GM12801 (cell line): ENCODE data around the gene ZBTB4.

Experiments
- TF ChIP-seq, protein P1 (sequence below): IDR thresholded peaks from one replicate; pipeline ENCODE4 v1.5.1; 2011; ENCODE audit warnings: control low read depth; ENCODE audit not compliant: insufficient read length; ENCODE audit errors: extremely low read depth

The ZBTB4 gene

GRCh38 chr17:7480089-7480384 lies 606 bp upstream of the ZBTB4 start:
- TF ChIP-seq, protein P1, sequence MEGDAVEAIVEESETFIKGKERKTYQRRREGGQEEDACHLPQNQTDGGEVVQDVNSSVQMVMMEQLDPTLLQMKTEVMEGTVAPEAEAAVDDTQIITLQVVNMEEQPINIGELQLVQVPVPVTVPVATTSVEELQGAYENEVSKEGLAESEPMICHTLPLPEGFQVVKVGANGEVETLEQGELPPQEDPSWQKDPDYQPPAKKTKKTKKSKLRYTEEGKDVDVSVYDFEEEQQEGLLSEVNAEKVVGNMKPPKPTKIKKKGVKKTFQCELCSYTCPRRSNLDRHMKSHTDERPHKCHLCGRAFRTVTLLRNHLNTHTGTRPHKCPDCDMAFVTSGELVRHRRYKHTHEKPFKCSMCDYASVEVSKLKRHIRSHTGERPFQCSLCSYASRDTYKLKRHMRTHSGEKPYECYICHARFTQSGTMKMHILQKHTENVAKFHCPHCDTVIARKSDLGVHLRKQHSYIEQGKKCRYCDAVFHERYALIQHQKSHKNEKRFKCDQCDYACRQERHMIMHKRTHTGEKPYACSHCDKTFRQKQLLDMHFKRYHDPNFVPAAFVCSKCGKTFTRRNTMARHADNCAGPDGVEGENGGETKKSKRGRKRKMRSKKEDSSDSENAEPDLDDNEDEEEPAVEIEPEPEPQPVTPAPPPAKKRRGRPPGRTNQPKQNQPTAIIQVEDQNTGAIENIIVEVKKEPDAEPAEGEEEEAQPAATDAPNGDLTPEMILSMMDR = no peak

DNA sequence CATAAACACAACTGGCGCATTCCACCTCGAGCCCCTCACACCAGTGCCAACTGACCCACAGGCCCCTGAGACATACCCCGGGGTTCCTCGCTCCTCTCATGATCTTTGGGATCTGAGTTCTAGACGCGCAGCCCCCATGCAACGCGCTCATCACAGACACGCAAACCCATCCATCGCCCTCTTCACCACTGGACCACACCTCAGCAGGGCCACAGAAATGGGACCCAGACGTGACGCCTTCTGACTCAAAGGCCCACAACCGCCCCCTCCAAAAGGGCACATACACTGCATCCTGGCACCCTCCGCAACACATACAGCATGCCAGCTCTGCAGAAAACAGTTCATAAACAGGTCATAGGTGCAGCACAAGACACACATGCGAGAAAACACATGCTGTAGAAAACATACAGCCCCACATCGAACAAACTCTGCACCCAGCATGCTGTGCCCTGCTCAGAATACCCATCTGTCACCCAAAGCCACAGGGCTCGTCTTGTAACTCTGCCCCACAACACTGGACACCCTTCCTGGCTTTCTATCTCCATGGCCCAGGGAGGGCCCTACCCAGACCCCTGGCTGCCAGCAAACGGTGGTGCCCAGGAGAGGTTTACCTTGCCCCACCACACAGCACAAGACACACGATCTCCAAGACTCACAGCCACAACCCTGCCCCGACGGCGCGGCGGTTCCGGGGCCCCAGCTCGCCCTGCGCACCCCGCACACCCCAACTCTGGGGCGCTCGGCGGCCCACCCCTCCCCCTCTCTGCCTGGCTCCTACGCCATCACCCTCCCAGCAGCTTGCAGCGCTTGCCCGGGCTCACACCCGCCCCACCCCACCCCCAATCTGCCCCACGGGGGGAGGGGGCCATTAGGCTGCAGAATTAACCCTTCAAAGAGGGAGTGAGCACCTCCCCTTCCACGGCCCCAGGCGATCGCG lies 887 bp downstream of the ZBTB4 start:
- TF ChIP-seq, protein P1 = no peak

- TF ChIP-seq, protein P1 = no peak
These were observed 1.8 kb downstream of the ZBTB4 start for GRCh38 chr17:7477392-7478275.

DNA sequence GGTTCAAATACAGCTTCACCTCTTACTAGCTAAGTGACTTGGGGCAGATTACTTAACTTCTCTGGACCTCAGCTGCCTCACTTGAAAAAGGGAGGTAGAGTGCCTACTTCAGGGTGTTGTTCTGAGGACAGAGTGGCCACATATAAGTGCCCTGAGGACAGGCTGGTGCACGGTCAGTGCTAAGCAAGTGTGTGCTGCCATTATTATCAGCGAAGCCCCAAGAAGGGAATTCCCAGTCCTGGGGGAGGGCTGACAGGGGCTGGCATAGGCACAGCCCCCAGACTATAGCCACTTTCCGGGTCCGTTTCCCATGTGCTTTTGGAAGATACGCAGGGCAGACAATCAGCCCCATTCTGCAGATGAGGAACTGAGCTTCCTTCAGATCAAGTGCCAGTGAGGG lies 2.5 kb downstream of the ZBTB4 start:
- TF ChIP-seq, protein P1 = no peak

- TF ChIP-seq, protein P1 = no peak
These were observed 2.9 kb downstream of the ZBTB4 start for GRCh38 chr17:7476494-7476893.

DNA sequence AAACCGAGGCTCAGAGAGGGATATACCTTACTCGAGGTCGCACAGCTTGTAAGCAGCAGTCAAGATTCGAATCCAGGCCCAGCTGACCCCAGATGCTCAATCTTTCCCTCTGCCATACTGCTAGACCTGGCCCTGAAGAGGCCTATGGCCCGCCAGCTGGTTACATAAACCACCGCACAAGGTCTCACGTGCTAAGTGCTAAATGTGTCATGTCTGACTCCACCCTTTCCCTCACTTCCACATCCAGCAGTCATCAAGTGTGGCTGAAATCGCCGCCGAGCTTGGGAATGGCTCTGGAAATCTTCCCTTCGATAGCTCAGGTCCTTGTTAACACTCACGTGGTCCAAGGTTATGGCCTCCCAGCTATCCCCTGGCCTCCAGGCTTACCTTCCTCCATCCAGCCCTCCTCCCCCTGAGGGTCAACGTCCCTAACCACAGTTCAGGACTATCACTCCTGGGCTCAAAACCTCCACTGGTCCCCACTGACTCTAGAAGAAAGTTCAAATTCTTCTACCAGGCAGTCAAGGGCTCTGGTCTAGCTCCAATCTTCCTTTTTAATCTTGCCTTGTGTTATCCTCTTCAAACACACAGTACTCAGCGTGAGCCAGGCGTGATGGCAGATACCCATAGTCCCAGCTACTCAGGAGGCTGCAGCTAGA lies 3.5 kb downstream of the ZBTB4 start:
- TF ChIP-seq, protein P1 = no peak

- TF ChIP-seq, protein P1 = no peak
These were observed 7.7 kb downstream of the ZBTB4 start for GRCh38 chr17:7471729-7472128.
